Pancreas (tissue), 10 donors: ENCODE results near the gene CEBPE. TPM values are rescaled to one million over a fixed set of nuclear protein-coding genes. Genes with fewer than 3 reads are reported as not detected.

Experiments used
- ATAC-seq, 4 donors: fragments of 200-7000 bp; cut with Tn5 transposase; one replicate each; pipeline versions ENCODE4 v1.8.0 to v1.9.1; 2020; ENCODE audit warnings: mild to moderate bottlenecking in 4 of 4, moderate library complexity in 4 of 4
- DNase-seq, 6 donors: peaks; one replicate each; pipeline ENCODE4 v3.0.0-alpha.2; 2020
- FAIRE-seq: peaks from 2 replicates; lab custom pipeline; 2012; peaks lifted over from hg19 to GRCh38; lab: Jason Lieb, UNC
- H3K27ac ChIP-seq, 4 donors: fragments of 200-600 bp; sonication (generic); 1 replicate in 3 of 4; 2 replicates in 1 of 4; pipeline versions ENCODE4 v1.5.0 to v1.8.0; 2020
- H3K27me3 ChIP-seq, 4 donors: fragments of 200-600 bp; one replicate each; pipeline ENCODE4 v1.8.0; 2021
- H3K36me3 ChIP-seq, 3 donors: fragments of 200-600 bp; sonication (generic) in 1 of 3; one replicate each; pipeline versions ENCODE4 v1.5.0 to v1.8.0; 2020 to 2021
- H3K4me1 ChIP-seq, 3 donors: fragments of 200-600 bp; one replicate each; pipeline ENCODE4 v1.8.0; 2021
- H3K4me3 ChIP-seq, 4 donors: fragments of 200-600 bp; sonication (generic) in 2 of 4; one replicate each; pipeline versions ENCODE4 v1.5.0 to v1.8.0; 2020 to 2021
- H3K9me3 ChIP-seq, 4 donors: fragments of 200-600 bp; one replicate each; pipeline ENCODE4 v1.8.0; 2021
- WGBS, 2 donors: extraction: QIAGEN DNeasy Blood & Tissue Kit; methylation state at CpG; one replicate each; pipeline ENCODE4 v1.1.7; 2013; 5-methylcytosine and 5-hydroxymethylcytosine counted together
- intact Hi-C, 3 donors: fragments of 100-400 bp; cut with DNase I; formaldehyde crosslinking; loops; one replicate each; pipeline versions ENCODE4 v1.11.1 to v1.14.2; 2022
- polyA plus RNA-seq, 2 donors: library from polyadenylated mRNA; stranded (reverse); fragments of 200-250 nt; gene quantifications; one replicate each; pipeline ENCODE4 v1.2.3, GENCODE V29; 2013
- total RNA-seq, 6 donors: library from RNA; stranded (reverse); fragmentation: NEBNext Ultra II Directional in 4 of 6; extraction: Animal tissue kit (Norgen Biotek cat#: 25700) in 4 of 6; gene quantifications; one replicate each; pipeline versions ENCODE4 v1.2.1 to v1.2.4, GENCODE V29; 2021 to 2023
- TF ChIP-seq, protein P1 (sequence below), 4 donors: fragments of 200-600 bp; sonication (generic) in 3 of 4; IDR thresholded peaks; one replicate each; pipeline versions ENCODE4 v1.5.0 to v1.8.0; 2021; ENCODE audit warnings: antibody characterized with exemption in 4 of 4
- donor health status: healthy with polysubstance abuse.
- donor health status: DM: no; HTN: no; CAD: no; lungs with moderate emphysema.
- donor health status: DM: no; HTN: no; CAD: no.
- donor health status: control.
- donor health status: control.
- donor health status: Bipolar disorder and iron deficiency.
- donor health status: DM: yes; HTN: yes; CAD: no.
- donor health status: DM: no; HTN: no; CAD: no.
- donor health status: DM: no; HTN: no; CAD: no.
- donor health status: DM: yes; HTN: yes; CAD: no.

The CEBPE gene
- total and polyA plus RNA-seq, 8 donors = not detected

DNA sequence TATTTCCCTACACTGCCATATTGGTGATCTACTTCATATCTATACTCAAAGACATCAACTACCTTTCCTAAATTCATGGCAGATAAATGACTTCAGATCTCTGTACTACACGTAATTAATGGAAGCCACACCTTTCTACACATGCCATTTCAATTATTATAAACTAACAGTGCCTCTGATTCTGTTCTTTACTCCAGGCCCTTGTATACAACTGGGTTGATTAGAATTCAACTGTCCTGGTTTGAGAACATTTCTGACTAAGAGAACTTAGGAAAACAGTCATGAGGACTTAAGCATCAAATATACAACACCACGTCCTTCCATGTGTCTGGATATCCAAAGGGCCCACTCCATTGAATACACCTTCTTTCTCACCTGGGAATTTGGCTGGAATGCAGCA lies 26.0 kb downstream of the CEBPE start:
- DNase-seq (no peak), FAIRE-seq (no peak), ATAC-seq (no peak)
- TF ChIP-seq, protein P1, sequence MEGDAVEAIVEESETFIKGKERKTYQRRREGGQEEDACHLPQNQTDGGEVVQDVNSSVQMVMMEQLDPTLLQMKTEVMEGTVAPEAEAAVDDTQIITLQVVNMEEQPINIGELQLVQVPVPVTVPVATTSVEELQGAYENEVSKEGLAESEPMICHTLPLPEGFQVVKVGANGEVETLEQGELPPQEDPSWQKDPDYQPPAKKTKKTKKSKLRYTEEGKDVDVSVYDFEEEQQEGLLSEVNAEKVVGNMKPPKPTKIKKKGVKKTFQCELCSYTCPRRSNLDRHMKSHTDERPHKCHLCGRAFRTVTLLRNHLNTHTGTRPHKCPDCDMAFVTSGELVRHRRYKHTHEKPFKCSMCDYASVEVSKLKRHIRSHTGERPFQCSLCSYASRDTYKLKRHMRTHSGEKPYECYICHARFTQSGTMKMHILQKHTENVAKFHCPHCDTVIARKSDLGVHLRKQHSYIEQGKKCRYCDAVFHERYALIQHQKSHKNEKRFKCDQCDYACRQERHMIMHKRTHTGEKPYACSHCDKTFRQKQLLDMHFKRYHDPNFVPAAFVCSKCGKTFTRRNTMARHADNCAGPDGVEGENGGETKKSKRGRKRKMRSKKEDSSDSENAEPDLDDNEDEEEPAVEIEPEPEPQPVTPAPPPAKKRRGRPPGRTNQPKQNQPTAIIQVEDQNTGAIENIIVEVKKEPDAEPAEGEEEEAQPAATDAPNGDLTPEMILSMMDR (IDR thresholded peaks at IDR 0.05) = no peak
- H3K27ac ChIP-seq = no peak overlapping the region
- 65 to 70% methylated on average over 2 of the region's 2 CpGs for WGBS, 2 donors
- peaks cover 5 to 21% (median 18%) of the 10 kb centered on the region in 3 donors for H3K4me1 ChIP-seq
- intact Hi-C loops = no loop called here
- H3K27me3 ChIP-seq = no peaks in the 10 kb centered on the region
- H3K4me3 ChIP-seq = no peak overlapping the region
- H3K9me3 ChIP-seq = no peaks in the 10 kb centered on the region
- H3K36me3 ChIP-seq = peaks cover 0 to 36% (median 18%) of the 10 kb centered on the region in 3 donors

DNA sequence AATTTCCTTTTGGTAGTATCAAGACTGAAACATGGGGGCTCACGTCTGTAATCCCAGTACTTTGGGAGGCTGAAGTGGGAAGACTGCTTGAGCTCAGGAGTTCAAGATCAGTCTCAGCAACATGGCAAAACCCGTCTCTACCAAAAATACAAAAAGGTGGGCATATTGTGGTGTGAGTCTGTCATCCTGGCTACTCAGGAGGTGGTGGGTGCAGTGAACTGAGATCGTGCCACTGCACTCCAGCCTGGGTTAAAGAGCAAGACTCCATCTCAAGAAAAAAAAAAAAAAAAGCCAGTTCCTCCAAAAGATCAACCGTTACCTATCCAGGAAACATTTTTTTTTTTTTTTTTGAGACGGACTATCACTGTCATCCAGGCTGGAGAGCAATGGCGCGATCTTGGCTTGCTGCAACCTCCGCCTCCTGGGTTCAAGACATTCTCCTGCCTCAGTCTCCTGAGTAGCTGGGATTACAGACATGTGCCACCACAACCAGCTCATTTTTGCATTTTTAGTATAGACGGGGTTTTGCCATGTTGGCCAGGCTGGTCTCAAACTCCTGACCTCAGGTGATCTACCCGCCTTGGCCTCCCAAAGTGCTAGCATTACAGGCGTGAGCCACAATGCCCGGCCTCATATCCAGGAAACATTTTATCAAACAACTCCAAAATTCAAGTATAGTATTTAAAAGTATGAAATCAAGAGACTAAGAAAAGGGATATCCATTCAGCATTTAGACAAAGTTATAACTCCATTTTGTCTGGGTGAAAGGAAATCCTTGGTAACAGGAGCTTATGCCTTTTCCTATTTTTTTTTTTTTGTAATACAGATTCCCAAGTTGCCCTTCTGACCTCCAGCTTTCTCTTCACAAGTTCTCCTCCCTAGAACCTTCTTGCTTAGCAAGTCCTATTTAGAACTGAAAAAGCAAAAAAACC lies 27.5 kb downstream of the CEBPE start:
- H3K36me3 ChIP-seq = peaks cover 0 to 41% (median 18%) of the 10 kb centered on the region in 3 donors
- no peaks in the 10 kb centered on the region for H3K9me3 ChIP-seq
- DNase-seq = no peak
- H3K27ac ChIP-seq = no peak overlapping the region
- no peak for FAIRE-seq
- intact Hi-C loops = no loop called here
- no peak overlapping the region for H3K4me3 ChIP-seq
- WGBS, 2 donors = 80 to 91% methylated on average over 10 to 12 of the region's 12 CpGs
- peaks cover 2 to 17% (median 15%) of the 10 kb centered on the region in 3 donors for H3K4me1 ChIP-seq
- H3K27me3 ChIP-seq = no peaks in the 10 kb centered on the region
- TF ChIP-seq, protein P1 (IDR thresholded peaks at IDR 0.05) = no peak
- ATAC-seq = no peak

DNA sequence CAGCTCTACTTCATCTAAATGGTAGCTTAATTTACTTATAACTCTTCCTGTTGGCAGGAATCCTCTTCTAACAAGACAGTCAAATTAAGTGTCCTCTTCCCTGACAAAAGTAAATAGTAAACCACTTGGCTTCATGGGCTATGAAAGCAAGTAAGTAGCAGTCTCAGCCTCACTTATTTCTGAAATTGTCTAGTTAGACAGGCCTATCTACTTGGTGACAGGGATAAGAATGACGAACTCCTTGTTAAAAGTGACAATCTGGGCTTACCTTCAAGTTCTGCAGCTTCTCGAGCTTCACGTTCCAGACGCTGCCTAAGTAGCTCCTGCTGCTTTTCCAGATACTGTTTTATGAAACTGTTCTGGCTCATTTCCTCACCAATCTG lies 28.8 kb downstream of the CEBPE start:
- ATAC-seq = no peak
- TF ChIP-seq, protein P1 (IDR thresholded peaks at IDR 0.05) = no peak
- no peak for FAIRE-seq
- Histone ChIP-seq H3K4me1 (peaks cover 0 to 15% (median 15%) of the 10 kb centered on the region in 3 donors), H3K27ac (no peak overlapping the region), H3K27me3 (no peaks in the 10 kb centered on the region), H3K36me3 (peaks cover 0 to 53% (median 21%) of the 10 kb centered on the region in 3 donors), H3K4me3 (no peak overlapping the region), H3K9me3 (no peaks in the 10 kb centered on the region)
- 82% methylated on average over 4 of the region's 4 CpGs for WGBS, 2 donors
- DNase-seq = no peak
- intact Hi-C loops = no loop called here

DNA sequence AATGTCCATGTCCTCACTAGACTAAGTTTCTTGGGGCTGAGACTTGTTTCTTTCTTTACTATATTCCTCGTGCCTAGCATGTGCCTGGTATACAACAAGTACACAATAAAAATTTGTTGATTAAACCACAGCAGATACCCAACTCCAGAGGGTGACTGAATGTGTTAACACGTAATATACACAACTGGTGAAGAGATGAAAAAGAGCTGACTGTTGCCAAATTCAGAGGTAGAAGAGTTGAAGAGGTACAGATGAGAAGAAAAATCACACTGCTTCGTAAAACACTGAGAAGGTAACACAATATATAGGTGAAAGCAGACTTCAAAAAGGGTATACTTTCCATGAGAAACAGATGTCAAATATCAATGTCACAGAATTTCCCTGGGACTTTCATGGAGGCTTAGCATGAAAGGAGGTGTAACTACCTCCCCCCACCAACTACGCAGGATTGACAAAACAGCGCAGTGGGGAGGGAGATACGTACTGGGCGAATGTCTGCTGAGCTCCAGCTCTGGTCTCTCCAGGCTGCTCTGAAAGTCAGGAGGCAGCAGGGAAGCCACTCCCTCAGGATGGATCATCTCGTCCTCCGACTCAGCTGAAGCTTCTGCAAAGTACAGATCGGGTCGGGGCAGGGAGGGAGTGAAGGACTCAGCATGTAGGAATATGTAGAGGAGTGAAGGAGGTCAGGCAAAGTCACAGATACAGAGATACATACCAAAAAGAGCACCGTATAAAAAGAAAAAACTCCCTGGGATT lies 29.4 kb downstream of the CEBPE start:
- TF ChIP-seq, protein P1 (IDR thresholded peaks at IDR 0.05) = no peak
- 91 to 96% methylated on average over 12 of the region's 12 CpGs for WGBS, 2 donors
- H3K36me3 ChIP-seq = peaks cover 0 to 59% (median 22%) of the 10 kb centered on the region in 3 donors
- no peak overlapping the region for H3K4me3 ChIP-seq
- no peak overlapping the region for H3K27ac ChIP-seq
- peaks cover 0 to 15% (median 15%) of the 10 kb centered on the region in 3 donors for H3K4me1 ChIP-seq
- DNase-seq = no peak
- intact Hi-C loops = no loop called here
- H3K27me3 ChIP-seq = no peaks in the 10 kb centered on the region
- FAIRE-seq = no peak
- ATAC-seq = no peak
- no peaks in the 10 kb centered on the region for H3K9me3 ChIP-seq
